Retinal pigment epithelial cell (primary cell): ENCODE data around the gene LAMC3.
A peak's percentile ranks its signal among the peaks of the same experiment; 100 is the strongest.

ENCODE experiments used
- DNase-seq: peaks from one replicate; pipeline ENCODE4 v3.0.0-alpha.2; 2010; ENCODE audit warnings: low read depth
- H3K4me3 ChIP-seq: 2 replicates; pipeline ENCODE4 v1.5.1; 2011; ENCODE audit warnings: mild to moderate bottlenecking, low read length, control low read depth, moderate library complexity
- CTCF ChIP-seq: conservative IDR thresholded peaks from 2 replicates; pipeline ENCODE4 v1.5.1; 2011; ENCODE audit warnings: low read depth, low read length, control low read depth, inconsistent platforms

LAMC3 gene

DNA sequence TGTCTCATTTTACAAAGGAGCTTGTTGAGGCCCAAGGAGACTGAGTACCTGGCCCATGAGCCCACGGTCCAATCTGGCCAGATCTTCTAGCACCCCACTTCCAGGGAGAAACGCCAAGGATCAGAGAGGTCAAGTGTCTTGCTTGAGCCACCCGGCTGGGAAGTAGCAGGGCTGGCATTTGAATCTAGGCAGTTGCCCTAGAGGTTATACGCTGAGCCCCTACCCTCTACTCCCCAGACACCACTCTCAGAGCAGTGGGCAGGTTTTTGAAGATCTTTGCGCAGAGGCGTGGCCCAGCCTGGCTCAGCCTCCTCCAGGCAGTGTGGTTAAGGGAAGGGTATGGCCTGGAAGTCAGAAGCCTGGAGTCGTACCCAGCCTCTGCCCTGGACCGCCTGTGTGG, 110.6 kb downstream of the LAMC3 start:
- DNase-seq, result no peak
- TF ChIP-seq CTCF, result no peak
- no peak overlapping the region for H3K4me3 ChIP-seq

- no peak for DNase-seq
- no peak overlapping the region for H3K4me3 ChIP-seq
- no peak for TF ChIP-seq CTCF
Measured at GRCh38 chr9:131120620-131121228, 111.8 kb downstream of the LAMC3 start.

DNA sequence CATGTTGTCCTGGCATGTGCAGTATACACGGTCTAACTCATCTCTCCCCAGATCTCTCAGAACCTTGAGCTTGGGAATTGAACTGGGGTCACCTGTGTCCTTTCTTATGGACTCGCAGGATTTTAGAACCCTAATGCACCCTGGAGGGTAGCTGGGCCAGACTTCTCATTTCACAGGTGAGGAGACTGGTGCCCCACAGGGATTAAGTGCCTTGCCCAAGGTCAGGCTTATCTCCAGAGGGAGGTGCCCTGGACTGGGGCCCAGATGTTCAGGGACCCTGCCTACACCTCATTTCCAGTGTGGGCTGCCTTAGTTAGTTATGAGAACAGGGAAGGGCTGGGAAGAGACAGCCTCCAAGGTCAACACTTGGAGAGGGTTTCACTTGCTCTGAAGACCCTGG, 112.4 kb downstream of the LAMC3 start:
- H3K4me3 ChIP-seq, result no peak overlapping the region
- DNase-seq, result no peak
- TF ChIP-seq CTCF, result no peak

- no peak overlapping the region for H3K4me3 ChIP-seq
- no peak for TF ChIP-seq CTCF
- DNase-seq, result no peak
Measured at GRCh38 chr9:131122158-131122557, 113.2 kb downstream of the LAMC3 start.

DNA sequence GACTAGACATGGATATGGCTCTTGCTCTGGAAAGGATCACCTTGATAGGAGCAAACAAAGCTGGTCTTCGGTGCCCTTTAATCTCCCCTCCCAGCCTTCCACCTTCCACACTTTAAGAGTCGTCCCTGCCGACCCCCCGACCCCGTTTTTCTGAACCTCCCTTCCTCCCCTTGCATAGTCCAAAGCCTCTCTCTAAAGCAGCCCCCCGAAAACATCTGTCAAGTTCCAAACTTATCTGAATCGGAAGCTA, 116.0 kb downstream of the LAMC3 start:
- no peak for DNase-seq
- no peak for TF ChIP-seq CTCF
- H3K4me3 ChIP-seq, result peak overlapping the region; percentile 100

DNA sequence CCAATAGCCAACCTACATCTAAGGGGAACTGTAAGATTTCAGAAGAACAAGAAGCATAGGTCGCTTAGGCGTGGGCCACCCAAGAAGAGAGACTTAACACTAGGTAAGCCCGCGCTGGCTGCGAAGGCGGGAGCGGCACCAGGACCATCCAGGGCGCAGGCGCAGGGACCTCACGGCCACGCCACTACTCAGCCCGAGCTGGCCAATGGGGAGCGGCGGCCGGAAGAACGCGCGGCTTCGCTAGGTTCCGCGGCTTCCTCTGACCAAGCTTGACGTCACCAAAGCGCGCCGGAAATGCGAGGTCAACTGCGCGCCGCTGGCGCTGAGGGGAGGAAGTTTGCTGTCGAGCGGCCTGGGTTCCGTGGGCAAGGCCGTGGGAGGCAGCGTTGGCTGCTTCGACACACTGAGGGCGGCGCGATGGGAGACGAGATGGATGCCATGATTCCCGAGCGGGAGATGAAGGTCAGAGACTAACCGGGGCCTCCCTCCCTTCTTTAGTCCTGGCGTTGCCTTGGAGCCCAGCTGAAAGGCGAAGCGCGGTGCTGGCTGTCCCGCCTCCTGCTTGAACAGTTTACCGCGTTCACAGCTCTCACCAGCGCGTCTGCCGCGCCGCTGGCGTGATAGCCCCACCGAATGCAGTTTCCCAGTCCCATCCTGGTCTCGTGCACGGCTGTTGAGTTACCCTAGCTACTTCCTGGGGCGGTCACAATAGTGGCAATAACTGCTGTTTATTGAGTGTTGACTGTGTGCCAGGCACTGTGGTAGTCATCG, 116.5 kb downstream of the LAMC3 start, which contains the start of gene NUP214:
TSS of gene NUP214 (plus strand) at position 299 of the 771 bp plus-strand sequence. CDS start at position 418, 119 bp downstream.
- no peak for TF ChIP-seq CTCF
- peak; percentile 84 for DNase-seq
- H3K4me3 ChIP-seq, result peak within 1 kb of the TSS; percentile 100

GRCh38 chr9:131126059-131126426, 117.1 kb downstream of the LAMC3 start:
- peak overlapping the region; percentile 100 for H3K4me3 ChIP-seq
- DNase-seq, result no peak
- TF ChIP-seq CTCF, result no peak
